Esophagus muscularis mucosa (tissue), 4 donors: ENCODE results near the gene LINGO4.

Experiments used
- CTCF ChIP-seq, 3 experiments: fragments of 200-600 bp in 2 of 3; fragments of 450-650 bp in 1 of 3; sonication (generic) in 2 of 3; IDR thresholded peaks; one replicate each; pipeline ENCODE4 v1.5.1; 2017 to 2019; ENCODE audit warnings: antibody characterized with exemption in 3 of 3, mild to moderate bottlenecking in 2 of 3, moderate library complexity in 1 of 3
- EP300 ChIP-seq: sonication (generic); formaldehyde crosslinking; IDR thresholded peaks from one replicate; pipeline ENCODE4 v1.6.1; 2017; ENCODE audit warnings: antibody characterized with exemption
- POLR2A ChIP-seq: fragments of 450-650 bp; IDR thresholded peaks from one replicate; pipeline ENCODE4 v1.6.1; 2017; ENCODE audit warnings: antibody characterized with exemption, moderate library complexity, mild to moderate bottlenecking, low read depth
- POLR2AphosphoS5 ChIP-seq, 2 donors: sonication (generic); formaldehyde crosslinking; IDR thresholded peaks; one replicate each; pipeline ENCODE4 v1.6.1; 2017; ENCODE audit warnings: antibody characterized with exemption in 2 of 2

- TF ChIP-seq CTCF (IDR thresholded peaks at IDR 0.05) = no peak
- no peak for TF ChIP-seq POLR2A
- no peak for TF ChIP-seq POLR2AphosphoS5 (IDR thresholded peaks at IDR 0.05)
- no peak for TF ChIP-seq EP300
Measured at GRCh38 chr1:151814426-151814825, 9.2 kb upstream of the LINGO4 start.
